Stomach (tissue), 4 donors: ENCODE results near the gene HNRNPM.

Source experiments
- CTCF ChIP-seq, 7 experiments: fragments of 450-650 bp in 4 of 7; fragments of 200-600 bp in 3 of 7; sonication (generic) in 3 of 7; IDR thresholded peaks; one replicate each; pipeline ENCODE4 v1.5.1; 2016 to 2019; ENCODE audit warnings: antibody characterized with exemption in 7 of 7, control low read depth in 2 of 7, mild to moderate bottlenecking in 1 of 7
- POLR2A ChIP-seq, 4 donors: fragments of 450-650 bp; IDR thresholded peaks; one replicate each; pipeline ENCODE4 v1.6.1; 2016; ENCODE audit warnings: antibody characterized with exemption in 4 of 4, control low read depth in 2 of 4, mild to moderate bottlenecking in 1 of 4, moderate library complexity in 1 of 4
- POLR2AphosphoS5 ChIP-seq, 3 donors: sonication (generic); formaldehyde crosslinking; IDR thresholded peaks; one replicate each; pipeline ENCODE4 v1.6.1; 2016; ENCODE audit warnings: antibody characterized with exemption in 3 of 3

- TF ChIP-seq POLR2A (IDR thresholded peaks at IDR 0.05) (no peak), CTCF (IDR thresholded peaks at IDR 0.05) (no peak), POLR2AphosphoS5 (IDR thresholded peaks at IDR 0.05) (no peak)
These were observed 66.9 kb downstream of the HNRNPM start for GRCh38 chr19:8511573-8512101.
